HEK293 (cell line): ENCODE results near the gene TAF1B.

Experiments used
- CTCF ChIA-PET: fragments of 350-600 bp; formaldehyde crosslinking; extraction: SDS; loops from one replicate; lab custom pipeline; 2021; ENCODE audit warnings: antibody characterized with exemption; lab: Yijun Ruan, JAX
- POLR2A ChIA-PET: fragments of 300-600 bp; formaldehyde crosslinking; extraction: SDS; loops from one replicate; lab custom pipeline; 2020; ENCODE audit warnings: antibody characterized with exemption, inconsistent platforms; lab: Yijun Ruan, JAX
- H3K27ac ChIP-seq: fragments of 200-500 bp; sonication (Bioruptor generic); 2 replicates; pipeline ENCODE4 v1.5.1; 2014; ENCODE audit warnings: low read depth, low read length, control low read depth, inconsistent platforms; ENCODE audit errors: extremely low read depth
- H3K36me3 ChIP-seq, 2 experiments: fragments of 200-500 bp in 1 of 2; sonication (Bioruptor generic) in 1 of 2; 1 replicate in 1 of 2; 2 replicates in 1 of 2; pipeline ENCODE4 v1.5.1; 2014 to 2017; ENCODE audit warnings: inconsistent platforms in 2 of 2, low read length in 2 of 2; ENCODE audit not compliant: control insufficient read depth in 2 of 2, insufficient read depth in 1 of 2
- H3K4me1 ChIP-seq: fragments of 200-500 bp; sonication (Bioruptor generic); 2 replicates; pipeline ENCODE4 v1.5.1; 2014; ENCODE audit warnings: mild to moderate bottlenecking, low read length, inconsistent platforms; ENCODE audit not compliant: control insufficient read depth, insufficient read depth
- H3K4me3 ChIP-seq: 2 replicates; pipeline ENCODE4 v1.5.1; 2011; ENCODE audit warnings: low read depth, mild to moderate bottlenecking, control low read depth, low read length, moderate library complexity
- H3K9me3 ChIP-seq: fragments of 200-500 bp; sonication (Bioruptor generic); 2 replicates; pipeline ENCODE4 v1.5.1; 2014; ENCODE audit warnings: low read depth, low read length, inconsistent platforms; ENCODE audit not compliant: control insufficient read depth, insufficient read depth
- HOXD13 ChIP-seq: sonication (generic); formaldehyde crosslinking; IDR thresholded peaks from 2 replicates; pipeline ENCODE4 v1.8.0; 2022; ENCODE audit warnings: missing genetic modification reagents, borderline replicate concordance
- KLF8 ChIP-seq: fragments of 450-650 bp; formaldehyde crosslinking; IDR thresholded peaks from 2 replicates; pipeline ENCODE4 v1.5.1; 2016; ENCODE audit warnings: missing biosample characterization, missing genetic modification characterization
- YY1 ChIP-seq: fragments of 450-650 bp; formaldehyde crosslinking; IDR thresholded peaks from 2 replicates; pipeline ENCODE4 v1.5.1; 2018; ENCODE audit warnings: missing biosample characterization, missing genetic modification characterization
- ZIC2 ChIP-seq: fragments of 450-650 bp; formaldehyde crosslinking; IDR thresholded peaks from 2 replicates; pipeline ENCODE4 v1.5.1; 2016; ENCODE audit warnings: missing biosample characterization, missing genetic modification characterization
- ZNF184 ChIP-seq: fragments of 450-650 bp; IDR thresholded peaks from 2 replicates; pipeline ENCODE4 v1.5.1; 2018; ENCODE audit warnings: missing biosample characterization, mild to moderate bottlenecking, missing genetic modification characterization
- ZNF302 ChIP-seq: fragments of 450-650 bp; formaldehyde crosslinking; IDR thresholded peaks from 2 replicates; pipeline ENCODE4 v1.5.1; 2016; ENCODE audit warnings: missing biosample characterization, missing genetic modification characterization, low read depth
- ZNF404 ChIP-seq: fragments of 450-650 bp; formaldehyde crosslinking; IDR thresholded peaks from 2 replicates; pipeline ENCODE4 v1.5.1; 2017; ENCODE audit warnings: missing biosample characterization, missing genetic modification characterization
- ZNF529 ChIP-seq: fragments of 450-650 bp; formaldehyde crosslinking; IDR thresholded peaks from 2 replicates; pipeline ENCODE4 v1.5.1; 2017; ENCODE audit warnings: missing genetic modification characterization, missing biosample characterization; ENCODE audit not compliant: insufficient replicate concordance
- ZNF561 ChIP-seq: fragments of 450-650 bp; IDR thresholded peaks from 2 replicates; pipeline ENCODE4 v1.5.1; 2018; ENCODE audit warnings: missing biosample characterization, missing genetic modification characterization, borderline replicate concordance
- ZNF621 ChIP-seq: fragments of 450-650 bp; formaldehyde crosslinking; IDR thresholded peaks from 2 replicates; pipeline ENCODE4 v1.5.1; 2017; ENCODE audit warnings: missing biosample characterization, missing genetic modification characterization
- ZNF626 ChIP-seq: fragments of 450-650 bp; sonication (Bioruptor Pico); formaldehyde crosslinking; IDR thresholded peaks from 2 replicates; pipeline ENCODE4 v1.5.1; 2018; ENCODE audit warnings: missing biosample characterization, missing genetic modification characterization, inconsistent platforms
- ZNF747 ChIP-seq: fragments of 450-650 bp; formaldehyde crosslinking; IDR thresholded peaks from 2 replicates; pipeline ENCODE4 v1.5.1; 2016; ENCODE audit warnings: missing biosample characterization, missing genetic modification characterization
- ZNF76 ChIP-seq: fragments of 450-650 bp; formaldehyde crosslinking; IDR thresholded peaks from 2 replicates; pipeline ENCODE4; 2016; ENCODE audit warnings: low read depth, missing biosample characterization, missing genetic modification characterization, borderline replicate concordance
- ZNF768 ChIP-seq: fragments of 450-650 bp; formaldehyde crosslinking; IDR thresholded peaks from 2 replicates; pipeline ENCODE4 v1.5.1; 2018; ENCODE audit warnings: missing biosample characterization, mild to moderate bottlenecking, missing genetic modification characterization
- TF ChIP-seq, protein P1 (sequence below): fragments of 450-650 bp; formaldehyde crosslinking; IDR thresholded peaks from 2 replicates; pipeline ENCODE4 v1.5.1; 2016; ENCODE audit warnings: missing biosample characterization, missing genetic modification characterization
- TF ChIP-seq, protein P2 (sequence below): fragments of 450-650 bp; formaldehyde crosslinking; IDR thresholded peaks from 2 replicates; pipeline ENCODE4 v1.5.1; 2016; ENCODE audit warnings: missing biosample characterization, missing genetic modification characterization
- TF ChIP-seq, protein P3 (sequence below): fragments of 450-650 bp; formaldehyde crosslinking; IDR thresholded peaks from 2 replicates; pipeline ENCODE4 v1.5.1; 2016; ENCODE audit warnings: missing biosample characterization, missing genetic modification characterization
- TF ChIP-seq, protein P4 (sequence below): fragments of 450-650 bp; formaldehyde crosslinking; IDR thresholded peaks from 2 replicates; pipeline ENCODE4 v1.5.1; 2016; ENCODE audit warnings: missing biosample characterization, missing genetic modification characterization
- TF ChIP-seq, protein P5 (sequence below): fragments of 450-650 bp; formaldehyde crosslinking; IDR thresholded peaks from 2 replicates; pipeline ENCODE4 v1.5.1; 2016; ENCODE audit warnings: missing biosample characterization, missing genetic modification characterization
- TF ChIP-seq, protein P6 (sequence below): fragments of 450-650 bp; formaldehyde crosslinking; IDR thresholded peaks from 2 replicates; pipeline ENCODE4 v1.5.1; 2017; ENCODE audit warnings: missing biosample characterization, missing genetic modification characterization

Gene TAF1B

DNA sequence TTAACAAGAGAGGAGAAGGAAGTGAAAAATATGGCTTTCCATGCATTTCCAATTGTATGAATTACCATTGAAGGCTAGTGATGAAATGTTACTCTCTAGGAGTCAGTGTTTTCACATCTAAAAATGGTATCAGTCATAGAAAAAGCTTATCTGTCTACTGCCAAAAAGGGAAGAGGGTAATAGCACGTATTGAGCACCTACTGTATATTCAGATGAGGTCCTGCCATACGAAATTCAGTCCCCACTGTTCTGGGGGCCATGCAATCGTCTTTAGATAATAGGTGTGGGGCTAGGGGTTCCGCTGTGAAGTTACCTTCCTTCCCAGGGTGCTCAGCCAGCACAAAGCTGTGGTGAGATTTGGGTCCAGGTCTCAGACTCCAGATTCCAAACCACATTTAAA, 94.0 kb downstream of the TAF1B start:
- no peak overlapping the region for H3K27ac ChIP-seq
- CTCF ChIA-PET, result interaction anchor here (0.7 to 0.9 kb wide), 3 partner anchors 82 to 125 kb away, joined by 3 to 4 read pairs (median 3); no protein-coding TSS in a partner anchor
- POLR2A ChIA-PET, result no interaction called here
- TF ChIP-seq, protein P1, sequence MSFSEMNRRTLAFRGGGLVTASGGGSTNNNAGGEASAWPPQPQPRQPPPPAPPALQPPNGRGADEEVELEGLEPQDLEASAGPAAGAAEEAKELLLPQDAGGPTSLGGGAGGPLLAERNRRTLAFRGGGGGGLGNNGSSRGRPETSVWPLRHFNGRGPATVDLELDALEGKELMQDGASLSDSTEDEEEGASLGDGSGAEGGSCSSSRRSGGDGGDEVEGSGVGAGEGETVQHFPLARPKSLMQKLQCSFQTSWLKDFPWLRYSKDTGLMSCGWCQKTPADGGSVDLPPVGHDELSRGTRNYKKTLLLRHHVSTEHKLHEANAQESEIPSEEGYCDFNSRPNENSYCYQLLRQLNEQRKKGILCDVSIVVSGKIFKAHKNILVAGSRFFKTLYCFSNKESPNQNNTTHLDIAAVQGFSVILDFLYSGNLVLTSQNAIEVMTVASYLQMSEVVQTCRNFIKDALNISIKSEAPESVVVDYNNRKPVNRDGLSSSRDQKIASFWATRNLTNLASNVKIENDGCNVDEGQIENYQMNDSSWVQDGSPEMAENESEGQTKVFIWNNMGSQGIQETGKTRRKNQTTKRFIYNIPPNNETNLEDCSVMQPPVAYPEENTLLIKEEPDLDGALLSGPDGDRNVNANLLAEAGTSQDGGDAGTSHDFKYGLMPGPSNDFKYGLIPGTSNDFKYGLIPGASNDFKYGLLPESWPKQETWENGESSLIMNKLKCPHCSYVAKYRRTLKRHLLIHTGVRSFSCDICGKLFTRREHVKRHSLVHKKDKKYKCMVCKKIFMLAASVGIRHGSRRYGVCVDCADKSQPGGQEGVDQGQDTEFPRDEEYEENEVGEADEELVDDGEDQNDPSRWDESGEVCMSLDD (tag by site-specific recombination), result no peak
- TF ChIP-seq, protein P2, sequence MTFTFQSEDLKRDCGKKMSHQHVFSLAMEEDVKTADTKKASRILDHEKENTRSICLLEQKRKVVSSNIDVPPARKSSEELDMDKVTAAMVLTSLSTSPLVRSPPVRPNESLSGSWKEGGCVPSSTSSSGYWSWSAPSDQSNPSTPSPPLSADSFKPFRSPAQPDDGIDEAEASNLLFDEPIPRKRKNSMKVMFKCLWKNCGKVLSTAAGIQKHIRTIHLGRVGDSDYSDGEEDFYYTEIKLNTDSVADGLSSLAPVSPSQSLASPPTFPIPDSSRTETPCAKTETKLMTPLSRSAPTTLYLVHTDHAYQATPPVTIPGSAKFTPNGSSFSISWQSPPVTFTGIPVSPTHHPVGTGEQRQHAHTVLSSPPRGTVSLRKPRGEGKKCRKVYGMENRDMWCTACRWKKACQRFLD, result no peak
- TF ChIP-seq, protein P3, sequence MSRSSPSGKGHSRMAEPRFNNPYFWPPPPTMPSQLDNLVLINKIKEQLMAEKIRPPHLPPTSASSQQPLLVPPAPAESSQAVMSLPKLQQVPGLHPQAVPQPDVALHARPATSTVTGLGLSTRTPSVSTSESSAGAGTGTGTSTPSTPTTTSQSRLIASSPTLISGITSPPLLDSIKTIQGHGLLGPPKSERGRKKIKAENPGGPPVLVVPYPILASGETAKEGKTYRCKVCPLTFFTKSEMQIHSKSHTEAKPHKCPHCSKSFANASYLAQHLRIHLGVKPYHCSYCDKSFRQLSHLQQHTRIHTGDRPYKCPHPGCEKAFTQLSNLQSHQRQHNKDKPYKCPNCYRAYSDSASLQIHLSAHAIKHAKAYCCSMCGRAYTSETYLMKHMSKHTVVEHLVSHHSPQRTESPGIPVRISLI (tag by site-specific recombination), result no peak
- TF ChIP-seq ZNF747 (tag by site-specific recombination), result no peak
- TF ChIP-seq, protein P4, sequence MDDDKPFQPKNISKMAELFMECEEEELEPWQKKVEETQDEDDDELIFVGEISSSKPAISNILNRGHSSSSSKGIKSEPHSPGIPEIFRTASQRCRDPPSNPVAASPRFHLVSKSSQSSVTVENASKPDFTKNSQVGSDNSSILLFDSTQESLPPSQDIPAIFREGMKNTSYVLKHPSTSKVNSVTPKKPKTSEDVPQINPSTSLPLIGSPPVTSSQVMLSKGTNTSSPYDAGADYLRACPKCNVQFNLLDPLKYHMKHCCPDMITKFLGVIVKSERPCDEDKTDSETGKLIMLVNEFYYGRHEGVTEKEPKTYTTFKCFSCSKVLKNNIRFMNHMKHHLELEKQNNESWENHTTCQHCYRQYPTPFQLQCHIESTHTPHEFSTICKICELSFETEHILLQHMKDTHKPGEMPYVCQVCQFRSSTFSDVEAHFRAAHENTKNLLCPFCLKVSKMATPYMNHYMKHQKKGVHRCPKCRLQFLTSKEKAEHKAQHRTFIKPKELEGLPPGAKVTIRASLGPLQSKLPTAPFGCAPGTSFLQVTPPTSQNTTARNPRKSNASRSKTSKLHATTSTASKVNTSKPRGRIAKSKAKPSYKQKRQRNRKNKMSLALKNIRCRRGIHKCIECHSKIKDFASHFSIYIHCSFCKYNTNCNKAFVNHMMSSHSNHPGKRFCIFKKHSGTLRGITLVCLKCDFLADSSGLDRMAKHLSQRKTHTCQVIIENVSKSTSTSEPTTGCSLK (tag by site-specific recombination), result no peak
- no peak for TF ChIP-seq ZNF626 (tag by site-specific recombination)
- TF ChIP-seq ZNF76, result no peak
- no peak for TF ChIP-seq ZNF621 (tag by site-specific recombination)
- TF ChIP-seq ZNF529 (tag by site-specific recombination), result no peak
- TF ChIP-seq, protein P5, sequence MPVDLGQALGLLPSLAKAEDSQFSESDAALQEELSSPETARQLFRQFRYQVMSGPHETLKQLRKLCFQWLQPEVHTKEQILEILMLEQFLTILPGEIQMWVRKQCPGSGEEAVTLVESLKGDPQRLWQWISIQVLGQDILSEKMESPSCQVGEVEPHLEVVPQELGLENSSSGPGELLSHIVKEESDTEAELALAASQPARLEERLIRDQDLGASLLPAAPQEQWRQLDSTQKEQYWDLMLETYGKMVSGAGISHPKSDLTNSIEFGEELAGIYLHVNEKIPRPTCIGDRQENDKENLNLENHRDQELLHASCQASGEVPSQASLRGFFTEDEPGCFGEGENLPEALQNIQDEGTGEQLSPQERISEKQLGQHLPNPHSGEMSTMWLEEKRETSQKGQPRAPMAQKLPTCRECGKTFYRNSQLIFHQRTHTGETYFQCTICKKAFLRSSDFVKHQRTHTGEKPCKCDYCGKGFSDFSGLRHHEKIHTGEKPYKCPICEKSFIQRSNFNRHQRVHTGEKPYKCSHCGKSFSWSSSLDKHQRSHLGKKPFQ (tag by site-specific recombination), result no peak
- no peak for TF ChIP-seq ZNF184 (tag by site-specific recombination)
- TF ChIP-seq ZIC2 (tag by site-specific recombination), result no peak
- TF ChIP-seq HOXD13 (CRISPR knock-in tag), result no peak
- no peak for TF ChIP-seq ZNF561 (tag by site-specific recombination)
- TF ChIP-seq YY1, result no peak
- TF ChIP-seq KLF8 (tag by site-specific recombination), result no peak
- TF ChIP-seq ZNF768 (tag by site-specific recombination), result no peak
- TF ChIP-seq ZNF302 (tag by site-specific recombination), result no peak
- TF ChIP-seq ZNF404 (tag by site-specific recombination), result no peak
- TF ChIP-seq, protein P6, sequence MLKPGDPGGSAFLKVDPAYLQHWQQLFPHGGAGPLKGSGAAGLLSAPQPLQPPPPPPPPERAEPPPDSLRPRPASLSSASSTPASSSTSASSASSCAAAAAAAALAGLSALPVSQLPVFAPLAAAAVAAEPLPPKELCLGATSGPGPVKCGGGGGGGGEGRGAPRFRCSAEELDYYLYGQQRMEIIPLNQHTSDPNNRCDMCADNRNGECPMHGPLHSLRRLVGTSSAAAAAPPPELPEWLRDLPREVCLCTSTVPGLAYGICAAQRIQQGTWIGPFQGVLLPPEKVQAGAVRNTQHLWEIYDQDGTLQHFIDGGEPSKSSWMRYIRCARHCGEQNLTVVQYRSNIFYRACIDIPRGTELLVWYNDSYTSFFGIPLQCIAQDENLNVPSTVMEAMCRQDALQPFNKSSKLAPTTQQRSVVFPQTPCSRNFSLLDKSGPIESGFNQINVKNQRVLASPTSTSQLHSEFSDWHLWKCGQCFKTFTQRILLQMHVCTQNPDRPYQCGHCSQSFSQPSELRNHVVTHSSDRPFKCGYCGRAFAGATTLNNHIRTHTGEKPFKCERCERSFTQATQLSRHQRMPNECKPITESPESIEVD (tag by site-specific recombination), result no peak
- TF ChIP-seq, all 188 proteins: peak for 0
- peaks cover 15% of the 10 kb centered on the region for H3K4me1 ChIP-seq
- peaks cover 14 to 24% of the 10 kb centered on the region in 2 experiments for H3K36me3 ChIP-seq
- H3K4me3 ChIP-seq, result no peak overlapping the region
- H3K9me3 ChIP-seq, result no peaks in the 10 kb centered on the region
